Lower lobe of right lung (tissue), 2 donors: ENCODE results near the gene FOSB. TPM values are rescaled to one million over a fixed set of nuclear protein-coding genes. Genes with fewer than 3 reads are reported as not detected.

ENCODE experiments used
- ATAC-seq, 2 donors: fragments of 200-7000 bp; cut with Tn5 transposase; one replicate each; pipeline ENCODE4 v1.9.1; 2020 to 2022; ENCODE audit warnings: mild to moderate bottlenecking in 2 of 2, moderate library complexity in 2 of 2
- DNase-seq: peaks from one replicate; pipeline ENCODE4 v3.0.0-alpha.2; 2020
- H3K27ac ChIP-seq: fragments of 200-600 bp; one replicate; pipeline ENCODE4 v1.8.0; 2022
- H3K27me3 ChIP-seq: fragments of 200-600 bp; one replicate; pipeline ENCODE4 v1.8.0; 2022; ENCODE audit warnings: low read depth
- H3K36me3 ChIP-seq: fragments of 200-600 bp; one replicate; pipeline ENCODE4 v1.8.0; 2022; ENCODE audit warnings: mild to moderate bottlenecking
- H3K4me1 ChIP-seq: fragments of 200-600 bp; one replicate; pipeline ENCODE4 v1.8.0; 2022
- H3K4me3 ChIP-seq: fragments of 200-600 bp; one replicate; pipeline ENCODE4 v1.8.0; 2022; ENCODE audit warnings: mild to moderate bottlenecking
- H3K9me3 ChIP-seq: fragments of 200-600 bp; one replicate; pipeline ENCODE4 v1.8.0; 2022
- CTCF ChIP-seq: fragments of 200-600 bp; IDR thresholded peaks from one replicate; pipeline ENCODE4 v1.8.0; 2022; ENCODE audit warnings: antibody characterized with exemption, mild to moderate bottlenecking
- intact Hi-C: fragments of 100-400 bp; cut with DNase I; formaldehyde crosslinking; loops from one replicate; pipeline ENCODE4 v1.11.0; 2022
- total RNA-seq: library from RNA; stranded (reverse); fragmentation: NEBNext Ultra II Directional; extraction: Animal tissue kit (Norgen Biotek cat#: 25700); gene quantifications from one replicate; pipeline ENCODE4 v1.2.1, GENCODE V29; 2021
- donor health status: DM: no; HTN: yes; CAD: no; lungs with severe emphysema.

FOSB gene
- total RNA-seq, 1 donor from 2014 or later: 18.0 TPM

DNA sequence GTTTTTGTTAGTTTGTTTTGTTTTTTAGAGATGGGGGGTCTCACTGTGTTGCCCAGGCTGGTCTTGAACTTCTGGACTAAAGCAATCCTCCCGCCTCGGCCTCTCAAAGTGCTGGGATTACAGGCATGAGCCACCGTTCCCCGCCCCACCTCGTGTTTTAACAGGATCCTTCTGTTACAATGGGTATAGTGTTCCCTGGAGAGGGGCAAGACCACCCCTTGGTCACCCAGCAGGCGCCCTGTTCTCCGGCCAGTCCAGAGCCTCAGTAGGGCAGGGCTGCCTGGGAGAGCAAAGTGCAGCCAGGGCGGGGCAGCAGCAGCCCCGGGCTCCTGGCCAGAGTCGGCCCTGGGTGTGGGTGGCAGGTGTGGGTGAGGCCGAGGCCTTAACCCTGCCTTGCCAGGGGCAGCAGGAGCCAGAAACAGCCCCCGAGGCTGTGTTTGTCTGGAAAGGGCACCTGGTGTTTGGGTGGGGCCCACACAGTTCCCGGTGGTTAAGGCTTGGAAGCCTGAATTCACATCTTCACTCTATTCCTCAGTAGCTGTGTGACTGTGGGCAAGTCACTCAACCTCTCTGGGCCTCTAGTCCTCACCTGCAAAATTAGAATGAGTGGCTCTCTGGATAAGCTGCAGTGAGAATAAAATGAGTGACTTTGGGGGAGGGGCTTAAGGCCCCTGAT, 46.7 kb downstream of the FOSB start:
- H3K27me3 ChIP-seq: no peaks in the 10 kb centered on the region
- H3K36me3 ChIP-seq: peaks cover 34% of the 10 kb centered on the region
- H3K9me3 ChIP-seq: no peaks in the 10 kb centered on the region
- H3K4me3 ChIP-seq: peak overlapping the region; percentile 37
- ATAC-seq (peak; percentile 71 to 77), DNase-seq (peak; percentile 63)
- intact Hi-C loops: no loop called here
- H3K4me1 ChIP-seq: peaks cover 45% of the 10 kb centered on the region
- peak overlapping the region; percentile 82 for H3K27ac ChIP-seq
- TF ChIP-seq CTCF: no peak

DNA sequence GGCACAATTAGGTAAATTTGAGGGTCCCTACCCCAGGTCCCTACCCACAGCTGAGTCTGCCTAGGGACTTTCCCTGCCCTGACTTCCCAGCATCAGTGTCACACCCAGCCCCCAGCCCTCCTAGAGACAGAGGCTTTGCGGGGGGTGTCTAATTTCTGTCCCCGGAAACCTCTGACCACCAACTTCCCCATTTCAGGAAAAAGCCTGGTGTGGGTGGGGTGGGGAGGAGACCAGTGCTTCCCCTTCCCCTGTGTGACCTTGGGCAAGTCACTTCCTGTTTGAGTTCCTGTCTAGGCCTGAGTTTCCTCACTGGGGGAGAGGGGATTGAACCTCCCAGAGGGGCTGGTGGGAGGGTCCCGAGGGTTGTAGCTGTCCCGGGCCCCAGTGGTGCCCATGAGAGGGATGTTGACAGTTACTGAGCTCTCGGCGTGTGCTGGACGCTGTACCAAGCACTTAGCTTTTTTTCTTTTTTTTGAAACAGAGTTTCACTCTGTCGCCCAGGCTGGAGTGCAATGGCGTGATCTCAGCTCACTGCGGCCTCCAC, 47.4 kb downstream of the FOSB start:
- Histone ChIP-seq H3K27me3 (no peaks in the 10 kb centered on the region), H3K4me1 (peaks cover 38% of the 10 kb centered on the region), H3K9me3 (no peaks in the 10 kb centered on the region), H3K4me3 (peak overlapping the region; percentile 37), H3K27ac (peak overlapping the region; percentile 82), H3K36me3 (peaks cover 36% of the 10 kb centered on the region)
- TF ChIP-seq CTCF: no peak
- intact Hi-C loops: no loop called here
- DNase-seq (peak; percentile 78), ATAC-seq (peak; percentile 71 to 85)

DNA sequence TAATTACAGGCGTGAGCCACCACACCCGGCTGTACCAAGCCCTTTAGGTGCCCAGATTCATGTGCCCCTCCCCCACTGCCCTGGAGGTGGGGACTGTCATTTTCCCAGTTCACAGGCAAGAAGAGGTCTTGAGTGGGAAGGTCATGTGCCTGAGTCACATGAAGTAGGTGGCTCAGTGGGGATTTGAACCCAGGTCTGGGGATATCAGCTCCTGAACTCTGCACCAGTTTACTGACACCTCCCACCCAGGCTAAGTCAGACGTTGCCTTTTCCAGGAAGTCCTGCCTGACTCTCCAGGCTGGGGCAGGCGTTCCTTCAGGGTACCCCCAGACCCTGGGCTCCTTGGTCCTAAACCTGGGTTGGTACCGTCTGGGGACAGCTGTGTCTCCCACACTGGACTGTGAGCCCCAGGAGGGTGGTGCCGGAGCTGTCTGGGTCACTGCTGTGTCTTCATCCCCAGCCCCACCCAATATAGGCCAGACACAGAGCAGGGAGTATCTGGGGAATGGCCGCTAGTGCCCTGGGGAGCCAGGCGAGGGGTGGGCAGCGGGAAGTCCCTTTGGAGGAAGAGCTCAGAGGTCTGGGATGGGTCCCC, 48.1 kb downstream of the FOSB start:
- H3K9me3 ChIP-seq: no peaks in the 10 kb centered on the region
- DNase-seq (peak; percentile 56), ATAC-seq (peak; percentile 48 to 64)
- intact Hi-C loops: no loop called here
- H3K4me1 ChIP-seq: peaks cover 44% of the 10 kb centered on the region
- peak overlapping the region; percentile 27 for H3K4me3 ChIP-seq
- H3K27me3 ChIP-seq: no peaks in the 10 kb centered on the region
- H3K27ac ChIP-seq: peak overlapping the region; percentile 82
- no peak for TF ChIP-seq CTCF
- peaks cover 40% of the 10 kb centered on the region for H3K36me3 ChIP-seq

- DNase-seq (no peak), ATAC-seq (no peak)
- Histone ChIP-seq H3K27ac (no peak overlapping the region), H3K27me3 (no peaks in the 10 kb centered on the region), H3K4me1 (peaks cover 48% of the 10 kb centered on the region), H3K4me3 (no peak overlapping the region), H3K36me3 (peaks cover 53% of the 10 kb centered on the region), H3K9me3 (no peaks in the 10 kb centered on the region)
- intact Hi-C loops: no loop called here
- TF ChIP-seq CTCF: no peak
Measured at GRCh38 chr19:45517238-45517637, 49.4 kb downstream of the FOSB start.

- Histone ChIP-seq H3K36me3 (peaks cover 59% of the 10 kb centered on the region), H3K27ac (no peak overlapping the region), H3K27me3 (no peaks in the 10 kb centered on the region), H3K9me3 (no peaks in the 10 kb centered on the region), H3K4me3 (no peak overlapping the region), H3K4me1 (peaks cover 46% of the 10 kb centered on the region)
- intact Hi-C loops: no loop called here
- TF ChIP-seq CTCF: no peak
- ATAC-seq (no peak), DNase-seq (no peak)
Measured at GRCh38 chr19:45517641-45518468, 50.1 kb downstream of the FOSB start.
